SK-N-DZ (cell line): ENCODE results near the gene CLEC18B.
"Not testable (repeated sequence)": the region's sequence is repeated elsewhere in the genome, so short reads cannot be mapped to it uniquely, and the experiment has no call there.

Experiments
- DNase-seq: peaks from one replicate; pipeline ENCODE4 v3.0.0-alpha.2; 2015; ENCODE audit warnings: low spot score

The CLEC18B gene

DNA sequence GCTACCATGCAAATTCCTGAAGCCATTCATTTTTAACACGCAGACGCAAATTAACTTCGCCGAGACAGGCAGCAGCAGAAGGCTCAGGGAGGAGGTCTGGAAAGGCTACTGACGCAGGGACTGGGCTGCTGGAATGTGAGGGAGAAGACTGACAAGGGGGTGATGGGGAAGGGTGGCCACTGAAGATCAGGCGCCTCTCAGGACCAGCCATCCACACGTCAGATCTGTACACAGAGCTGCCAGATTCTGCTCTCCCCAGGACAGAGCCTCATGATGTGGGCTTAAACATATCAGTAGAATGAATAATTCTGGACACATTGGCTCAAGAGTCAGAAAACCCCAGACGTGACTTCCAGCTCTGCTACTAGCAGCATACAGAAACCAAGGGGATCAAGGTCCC is 25.6 kb upstream of the CLEC18B start:
- no peak for DNase-seq

DNA sequence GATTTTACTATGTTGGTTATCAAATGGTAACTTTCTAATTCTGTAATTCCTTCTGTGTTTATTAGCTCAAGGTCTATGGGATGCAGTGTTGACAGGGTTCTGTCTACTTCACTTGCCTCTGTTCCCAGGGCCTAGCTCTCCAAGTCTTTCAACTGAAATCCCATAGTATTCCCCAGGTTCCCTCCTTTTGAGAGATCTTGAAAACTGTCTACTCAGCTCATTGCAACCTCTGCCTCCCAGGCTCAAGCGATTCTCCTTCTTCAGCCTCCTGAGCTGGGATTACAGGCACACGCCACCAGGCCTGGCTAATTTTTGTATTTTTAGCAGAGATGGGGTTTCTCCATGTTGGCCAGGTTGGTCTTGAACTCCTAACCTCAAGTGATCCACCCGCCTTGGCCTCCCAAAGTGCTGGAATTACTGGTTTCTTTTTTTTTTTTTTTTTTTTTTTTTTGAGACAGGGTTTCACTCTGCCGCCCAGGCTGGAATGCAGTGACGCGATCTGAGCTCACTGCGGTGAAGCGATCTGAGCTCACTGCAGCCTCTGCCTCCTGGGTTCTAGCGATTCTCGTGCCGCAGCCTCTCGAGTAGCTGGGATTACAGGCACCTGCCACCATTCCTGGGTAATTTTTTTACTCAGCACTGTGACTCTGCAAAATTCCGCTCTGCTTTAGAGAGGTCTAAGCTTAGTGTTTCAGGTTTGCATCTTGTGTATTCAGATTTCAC is 22.5 kb upstream of the CLEC18B start:
- DNase-seq = not testable (repeated sequence)

DNA sequence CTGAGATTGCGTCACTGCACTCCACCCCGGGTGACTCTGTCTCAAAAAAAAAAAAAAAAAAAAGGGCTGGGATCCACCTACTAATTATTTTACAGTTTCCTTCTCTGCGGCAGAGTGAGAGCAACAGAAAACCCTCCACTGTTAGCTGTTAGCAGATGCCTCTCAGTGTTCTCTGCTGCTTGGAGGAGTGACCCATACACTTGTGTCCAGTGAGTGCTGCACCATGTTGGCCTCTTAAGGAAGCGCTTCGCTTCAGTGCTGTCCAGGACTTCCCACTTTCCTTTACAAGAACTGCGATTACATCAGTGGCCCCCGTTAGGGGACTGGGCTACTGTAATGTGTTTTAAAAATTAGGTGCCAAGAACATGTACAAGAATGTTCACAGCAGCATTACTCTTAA is 18.4 kb upstream of the CLEC18B start:
- DNase-seq = no peak

DNA sequence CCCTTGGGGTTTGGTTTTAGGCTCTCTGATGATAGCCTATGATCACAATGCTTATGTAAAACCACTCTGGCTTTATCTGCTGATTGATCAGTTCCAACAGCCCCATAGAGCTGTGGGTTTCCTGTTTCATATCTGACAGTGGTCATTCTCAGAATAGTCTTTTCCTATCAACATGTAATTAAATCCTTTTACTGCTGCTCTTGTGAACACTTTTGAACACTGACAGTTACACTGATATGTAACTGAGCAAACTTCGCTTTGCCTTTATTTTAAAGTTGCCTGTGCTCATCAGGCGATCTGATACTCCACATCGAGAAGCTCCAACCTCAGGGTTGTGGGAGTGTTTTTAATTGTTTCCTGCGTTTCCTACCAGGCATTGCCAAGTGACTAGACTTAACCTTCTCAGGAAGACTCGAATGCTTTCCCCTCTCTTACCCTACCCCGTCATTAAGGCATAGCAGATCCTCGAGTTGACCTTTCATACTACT is 17.3 kb upstream of the CLEC18B start:
- no peak for DNase-seq

DNA sequence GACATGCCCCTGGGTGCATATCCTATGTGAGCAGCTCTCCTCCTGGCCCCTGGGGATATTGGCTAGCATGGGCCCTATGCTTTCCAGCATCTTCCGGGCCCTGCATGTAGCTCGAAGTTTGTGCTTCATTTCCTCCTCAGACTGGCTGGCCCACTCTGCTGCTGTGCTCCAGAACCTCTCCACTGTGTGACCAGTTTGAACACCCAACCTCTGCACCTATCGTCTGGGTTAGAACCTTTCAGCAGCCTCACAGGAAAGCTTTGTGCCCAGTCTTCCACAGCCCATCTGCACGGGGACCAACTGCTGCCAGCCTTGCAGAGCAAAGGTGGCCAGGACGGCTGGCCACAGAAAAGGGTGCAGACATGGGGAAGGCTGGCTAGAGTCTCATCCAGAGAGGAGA is 10.2 kb upstream of the CLEC18B start:
- no peak for DNase-seq

DNA sequence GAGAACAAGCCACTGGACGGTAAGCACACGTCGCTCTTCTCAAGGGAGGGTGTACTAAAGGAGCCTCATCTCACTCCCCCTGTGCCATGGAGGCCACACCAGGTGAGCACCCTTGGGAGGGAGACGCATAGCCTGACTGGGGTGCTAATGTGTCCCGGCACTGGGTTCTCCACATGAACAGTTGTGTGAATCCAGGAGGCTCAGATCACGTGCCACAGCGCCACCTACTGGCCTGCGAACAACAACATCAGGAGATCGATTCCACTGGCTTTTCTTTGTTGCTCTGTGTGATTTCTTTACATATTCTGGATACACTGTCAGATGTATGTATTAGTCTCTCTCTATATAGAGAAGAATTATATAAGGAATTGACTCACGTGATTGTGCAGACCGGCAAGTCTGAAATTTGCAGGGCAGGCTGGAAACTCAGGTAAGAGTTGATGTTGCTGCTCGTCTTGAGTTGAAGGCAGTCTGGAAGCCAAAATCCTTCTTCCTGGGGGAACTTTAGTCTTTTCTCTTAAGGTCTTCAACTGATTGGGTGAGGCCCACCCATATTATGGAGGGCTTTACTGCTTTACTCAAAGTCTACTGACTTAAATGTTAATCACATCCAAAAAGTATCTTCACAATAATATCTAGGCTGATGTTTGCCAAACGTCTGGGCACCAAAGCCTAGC is 8.9 kb upstream of the CLEC18B start:
- peak; percentile 58 for DNase-seq

DNA sequence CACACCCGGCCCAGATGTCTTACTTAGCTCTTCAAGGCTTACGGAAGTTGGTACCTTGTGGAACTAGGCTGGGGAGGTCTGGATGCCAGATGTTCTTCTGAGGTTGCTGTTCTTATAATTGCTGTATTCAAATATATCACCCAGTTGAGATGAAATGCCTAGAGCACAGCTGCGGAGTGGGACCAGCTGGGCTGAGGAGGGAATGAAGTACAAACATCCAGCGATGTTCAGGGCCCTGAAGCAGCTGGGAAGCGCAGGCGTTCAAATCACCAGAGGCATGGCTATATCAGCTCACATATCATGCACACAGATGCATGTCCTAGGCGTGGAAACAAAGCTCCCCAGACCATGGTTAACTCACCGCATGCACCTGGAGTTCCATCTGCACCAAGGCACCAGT is 7.2 kb upstream of the CLEC18B start:
- DNase-seq = not testable (repeated sequence)

DNA sequence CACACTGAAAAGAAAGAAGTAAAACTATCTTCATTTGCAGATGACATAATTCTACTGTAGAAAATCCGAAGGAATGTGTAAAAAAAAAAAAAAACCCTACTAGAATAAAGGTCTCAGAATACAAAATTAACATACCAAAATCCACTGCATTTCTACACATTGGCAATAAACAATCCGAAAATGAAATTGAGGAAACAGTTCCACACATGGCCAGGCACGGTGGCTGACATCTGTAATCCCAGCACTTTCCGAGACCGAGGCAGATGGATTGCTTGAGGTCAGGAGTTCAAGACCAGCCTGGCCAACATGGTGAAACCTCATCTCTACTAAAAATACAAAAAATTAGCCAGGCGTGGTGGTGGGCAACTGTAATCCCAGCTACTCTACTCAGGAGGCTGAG is 4.5 kb upstream of the CLEC18B start:
- DNase-seq = not testable (repeated sequence)

DNA sequence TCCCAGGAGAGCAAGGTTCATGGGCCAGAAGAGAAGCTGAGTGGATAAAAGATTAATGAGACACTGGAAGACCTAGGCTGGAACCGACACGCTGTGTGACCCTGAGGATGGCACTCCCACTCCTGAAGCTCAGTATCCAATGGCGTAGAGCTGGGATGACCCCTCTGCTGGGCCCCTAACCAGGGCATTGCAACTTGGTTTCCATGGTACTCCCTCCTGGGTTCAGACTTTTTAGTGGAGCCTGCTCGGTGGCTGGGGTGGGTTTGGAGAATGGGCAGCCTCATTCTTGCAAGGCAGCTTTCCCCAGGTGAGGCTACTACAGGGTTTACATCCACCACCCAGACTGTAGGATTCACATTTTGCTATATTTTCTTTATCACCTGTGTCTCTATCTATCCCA is 2.4 kb upstream of the CLEC18B start:
- DNase-seq = not testable (repeated sequence)

DNA sequence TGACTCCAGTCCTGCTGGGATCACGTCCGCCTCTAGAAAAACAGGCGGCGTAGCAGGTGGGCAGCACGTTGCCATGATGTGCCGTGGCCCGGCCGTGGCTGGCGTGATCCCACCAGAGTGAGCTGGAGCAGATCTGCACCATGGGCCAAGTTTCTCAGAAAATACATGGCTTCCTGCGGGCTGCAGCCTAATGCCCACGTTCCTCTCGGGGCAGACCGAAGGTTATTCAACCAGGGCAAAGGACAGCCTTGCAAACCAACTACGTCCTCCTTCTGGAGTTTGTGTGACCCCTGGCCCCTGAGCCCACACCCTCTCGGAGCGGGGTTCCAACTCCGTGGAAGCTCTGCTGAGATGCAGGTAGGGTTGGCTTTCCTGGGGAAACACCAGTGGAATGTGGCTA is 808 bp upstream of the CLEC18B start:
- DNase-seq = not testable (repeated sequence)

DNA sequence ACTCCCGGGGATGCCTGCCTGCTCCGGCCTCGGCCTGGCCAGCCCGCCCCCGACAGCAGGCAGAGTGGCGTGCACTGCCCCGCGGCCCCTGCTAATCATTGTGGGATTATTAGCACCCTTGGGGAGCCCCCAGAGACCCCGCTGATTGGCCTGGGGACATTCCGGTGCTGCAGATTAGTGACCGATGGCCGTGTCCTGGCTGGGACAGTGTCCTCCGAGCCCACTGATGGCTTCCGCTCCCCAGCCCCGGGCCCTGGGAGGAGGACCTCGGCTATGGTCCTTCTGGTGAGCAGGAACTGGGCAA is 156 bp upstream of the CLEC18B start:
- not testable (repeated sequence) for DNase-seq

DNA sequence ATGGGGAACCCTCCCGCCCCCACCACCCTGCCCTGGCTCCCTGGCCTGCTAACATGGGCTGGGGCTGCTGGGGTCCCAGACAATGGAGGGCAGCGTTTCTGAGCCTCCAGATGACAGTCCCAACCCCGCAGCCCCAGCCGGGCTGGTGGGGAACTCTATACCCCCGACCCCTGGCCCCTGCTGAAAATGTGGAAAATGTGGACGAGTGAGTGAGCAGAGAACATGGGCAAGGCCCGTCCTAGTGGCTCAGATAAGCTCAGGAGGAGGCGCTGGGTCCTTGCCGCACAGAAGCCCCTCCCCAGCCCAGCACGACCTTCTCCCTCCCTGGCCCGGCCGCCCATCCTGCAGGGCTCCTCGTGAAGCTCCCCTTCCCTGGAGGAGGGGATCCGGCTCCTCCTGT is 1.5 kb downstream of the CLEC18B start:
- not testable (repeated sequence) for DNase-seq

DNA sequence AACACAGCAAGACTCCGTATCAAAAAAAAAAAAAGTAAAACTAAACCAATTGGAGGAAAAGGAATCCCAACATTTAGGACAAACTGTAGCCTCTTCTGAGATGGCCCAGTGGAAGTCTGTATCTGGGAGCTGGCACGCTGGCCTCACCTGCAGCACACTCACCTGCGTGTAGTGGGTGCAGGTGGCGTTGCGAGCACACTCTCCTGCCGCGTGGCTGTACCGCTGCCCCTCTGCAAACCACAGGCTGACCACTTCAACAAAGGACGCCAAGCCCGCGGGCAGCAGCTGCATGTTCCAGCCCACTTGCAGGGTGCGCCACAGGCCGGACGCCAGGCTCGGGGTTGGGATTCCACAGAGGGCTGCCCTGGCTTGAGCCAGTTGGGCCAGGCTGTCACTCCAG is 3.4 kb downstream of the CLEC18B start:
- not testable (repeated sequence) for DNase-seq

DNA sequence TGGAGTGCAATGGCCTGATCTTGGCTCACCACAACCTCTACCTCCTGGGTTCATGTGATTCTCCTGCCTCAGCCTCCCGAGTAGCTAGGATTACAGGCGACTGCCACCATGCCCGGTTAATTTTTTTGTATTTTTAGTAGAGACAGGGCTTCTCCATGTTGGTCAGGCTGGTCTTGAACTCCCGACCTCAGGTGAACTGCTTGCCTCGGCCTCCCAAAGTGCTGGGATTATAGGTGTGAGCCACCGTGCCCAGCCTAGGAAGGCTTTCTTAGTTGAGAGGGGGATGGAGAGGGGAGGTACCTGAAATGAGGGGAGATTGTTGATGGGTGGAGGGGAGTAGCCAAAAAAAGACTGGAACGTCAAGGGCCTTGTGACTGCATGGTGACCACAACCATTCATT is 7.4 kb downstream of the CLEC18B start:
- not testable (repeated sequence) for DNase-seq

DNA sequence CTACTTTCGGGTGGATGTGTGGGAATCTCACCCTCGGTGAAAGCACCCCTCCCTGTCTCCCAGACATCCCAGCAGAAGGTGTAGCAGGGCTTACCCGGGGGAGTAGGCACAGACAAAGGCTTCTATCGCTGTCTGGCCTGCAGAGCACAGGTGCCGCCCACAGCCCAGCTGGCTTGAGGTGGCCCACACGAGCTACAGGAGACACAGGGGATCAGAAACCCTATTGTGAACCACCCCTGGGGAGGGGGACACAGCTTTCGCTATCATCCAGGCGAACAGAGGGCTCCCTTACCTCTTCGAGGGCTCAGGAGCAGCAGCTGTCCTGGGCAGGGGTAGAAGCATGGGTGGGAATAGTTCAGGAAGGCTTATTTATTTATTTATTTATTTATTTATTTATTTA is 7.8 kb downstream of the CLEC18B start:
- DNase-seq = not testable (repeated sequence)

DNA sequence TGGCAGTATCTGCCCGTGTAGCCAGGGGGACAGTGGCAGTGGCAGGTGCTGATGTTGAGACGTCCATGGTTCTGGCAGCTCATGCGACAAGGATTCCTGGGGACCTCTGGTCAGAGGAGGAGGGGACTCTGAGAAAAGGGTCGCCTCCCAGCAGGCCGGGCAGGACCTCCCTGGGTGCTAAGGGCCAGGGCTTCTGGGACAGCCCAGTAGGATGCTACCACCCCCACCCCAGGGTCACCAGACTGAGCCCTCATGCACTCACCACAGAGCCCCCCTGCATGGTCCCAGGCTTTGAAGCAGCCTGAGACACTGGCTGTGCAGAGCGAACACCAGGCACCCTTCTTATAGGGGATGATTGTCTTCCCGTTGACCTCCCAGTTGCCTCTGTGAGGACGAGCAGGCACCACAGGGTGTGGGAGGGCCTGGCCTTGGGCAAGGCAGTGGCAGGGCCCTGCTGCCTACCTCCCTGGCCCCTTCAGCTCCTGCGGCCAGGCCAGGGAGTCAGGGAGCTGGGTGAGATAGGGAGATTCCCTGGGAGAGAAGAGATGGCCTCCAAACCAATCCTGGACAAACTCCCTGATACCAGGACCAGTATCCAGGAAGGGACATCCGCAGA is 8.4 kb downstream of the CLEC18B start:
- not testable (repeated sequence) for DNase-seq

DNA sequence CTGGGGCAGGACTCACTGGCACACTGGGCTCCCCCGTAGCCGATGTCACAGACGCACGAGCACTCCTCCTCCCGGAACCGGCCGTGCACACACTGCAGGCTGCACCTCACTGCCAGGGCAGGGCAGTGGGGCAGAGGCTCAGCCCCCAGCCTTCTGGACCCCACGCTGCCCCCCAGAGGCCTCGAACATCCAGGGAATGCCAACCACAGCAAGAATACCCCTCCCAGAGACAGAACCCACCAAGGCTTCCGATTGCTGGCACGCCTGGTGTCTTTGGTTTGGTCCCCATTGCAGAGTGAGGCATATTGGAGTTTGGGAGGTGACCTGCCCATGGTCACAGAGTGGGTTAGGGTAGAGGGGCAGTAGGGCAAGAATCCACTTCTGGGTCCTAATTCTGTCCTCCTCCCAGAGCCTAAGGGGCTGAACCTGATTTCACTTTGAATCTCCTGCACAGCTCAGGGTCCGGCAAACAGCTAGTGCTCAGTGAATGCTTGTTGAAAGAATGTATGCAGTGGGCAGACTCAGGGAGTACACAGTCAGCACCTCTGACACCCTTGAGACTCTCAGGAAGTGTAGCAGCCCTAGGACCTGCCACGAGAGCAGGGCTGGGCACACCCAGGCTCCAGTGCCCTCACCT is 9.0 kb downstream of the CLEC18B start:
- not testable (repeated sequence) for DNase-seq

DNA sequence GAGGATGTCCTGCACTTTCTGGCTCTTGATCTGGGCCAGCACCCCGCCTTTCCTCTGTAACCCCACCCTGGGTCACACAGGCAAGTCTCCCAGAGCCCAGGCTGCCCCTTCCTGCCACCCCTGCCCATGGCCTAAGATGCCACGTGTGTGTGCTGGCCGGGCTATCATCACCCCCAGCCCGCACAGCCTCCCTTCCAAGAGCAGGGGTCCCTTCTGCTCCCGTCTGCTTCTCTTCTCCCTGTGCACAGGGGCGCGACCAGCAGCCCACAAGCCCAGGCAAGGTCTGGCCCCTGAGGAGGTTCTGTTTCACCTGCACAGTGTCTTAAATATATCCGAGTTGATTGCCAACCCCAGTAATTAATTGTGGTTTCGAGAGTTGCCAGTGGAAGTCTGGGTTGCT is 10.3 kb downstream of the CLEC18B start:
- not testable (repeated sequence) for DNase-seq

DNA sequence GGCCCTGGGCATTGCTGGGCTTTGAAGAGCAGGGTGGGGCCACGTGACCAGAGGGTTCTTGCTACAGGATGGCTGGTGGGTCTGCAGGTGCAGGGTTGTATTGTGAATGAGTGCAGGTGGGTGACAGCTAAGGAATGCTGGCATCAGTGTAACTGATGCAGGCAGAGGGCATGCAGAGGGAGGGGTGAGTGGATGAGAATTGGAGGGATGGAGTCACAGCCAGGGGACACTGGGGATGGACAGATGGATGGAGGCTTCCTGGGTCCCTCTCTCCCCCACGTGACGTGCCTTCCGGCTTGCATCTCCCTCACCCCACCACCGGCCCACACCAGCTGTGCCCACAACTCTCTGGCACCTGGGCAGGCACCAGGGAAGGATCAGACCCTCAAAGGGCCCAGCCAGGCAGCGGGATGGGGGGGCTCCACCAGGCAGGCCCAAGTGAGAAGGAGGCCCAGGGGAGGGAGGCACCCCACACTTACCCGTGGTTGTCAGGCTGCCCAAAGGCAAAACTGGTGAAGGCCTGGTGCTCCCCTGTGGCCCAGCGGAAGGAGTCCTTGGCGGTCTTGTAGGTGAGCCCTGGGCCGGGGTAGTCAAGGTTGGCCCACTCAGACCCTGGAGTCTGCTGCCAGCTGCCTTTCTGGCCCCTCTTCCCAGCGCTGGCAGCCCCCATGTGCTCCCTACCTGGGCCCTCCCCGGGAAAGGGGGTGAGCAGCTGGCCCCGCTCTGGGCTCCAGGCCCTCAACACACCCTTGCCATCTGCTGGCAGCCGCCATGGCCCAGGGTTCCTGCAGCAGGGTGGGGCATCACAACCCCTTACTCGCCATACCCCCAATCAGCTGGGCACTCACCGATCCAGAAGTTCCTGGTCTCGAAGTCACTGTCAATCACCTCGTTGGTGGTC is 11.0 kb downstream of the CLEC18B start:
- DNase-seq = not testable (repeated sequence)

DNA sequence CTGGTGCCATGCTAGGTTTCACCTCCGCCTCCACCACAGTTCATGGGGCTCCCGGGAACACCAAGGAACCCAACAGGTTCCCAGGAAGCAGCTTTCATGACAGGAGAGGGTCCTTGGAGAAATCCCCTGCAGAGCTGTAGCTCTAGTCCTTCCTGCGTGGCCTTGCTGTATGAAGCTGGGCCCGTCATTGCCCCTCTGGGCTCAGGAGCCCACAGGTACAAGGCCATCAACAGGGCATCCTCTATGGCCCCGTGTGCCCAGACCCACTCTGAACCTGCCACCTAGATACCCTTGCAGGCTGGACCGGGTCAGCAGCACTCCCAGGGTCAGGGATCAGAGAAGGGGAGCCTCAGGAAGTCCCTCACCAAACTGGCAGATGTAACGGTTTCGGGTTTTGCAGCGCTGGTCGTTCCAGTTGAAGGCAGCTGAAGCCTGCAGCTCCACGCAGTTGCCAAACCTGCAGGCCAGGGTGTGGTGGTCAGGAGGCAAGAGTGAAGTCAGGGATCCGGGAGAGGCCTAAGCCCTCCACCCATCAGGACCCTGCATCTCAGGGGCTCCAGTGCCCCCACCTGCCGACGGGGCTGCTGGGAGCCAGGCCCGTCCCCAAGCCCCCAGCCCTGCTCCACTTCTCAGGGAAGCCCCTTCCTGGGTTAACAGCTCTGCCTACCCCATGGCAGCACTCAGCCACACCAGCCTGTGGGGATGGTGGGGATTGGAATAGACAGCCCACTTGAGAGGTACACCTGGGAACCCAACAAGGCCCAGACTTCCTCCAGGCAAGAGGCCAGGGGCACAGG is 11.9 kb downstream of the CLEC18B start:
- not testable (repeated sequence) for DNase-seq

DNA sequence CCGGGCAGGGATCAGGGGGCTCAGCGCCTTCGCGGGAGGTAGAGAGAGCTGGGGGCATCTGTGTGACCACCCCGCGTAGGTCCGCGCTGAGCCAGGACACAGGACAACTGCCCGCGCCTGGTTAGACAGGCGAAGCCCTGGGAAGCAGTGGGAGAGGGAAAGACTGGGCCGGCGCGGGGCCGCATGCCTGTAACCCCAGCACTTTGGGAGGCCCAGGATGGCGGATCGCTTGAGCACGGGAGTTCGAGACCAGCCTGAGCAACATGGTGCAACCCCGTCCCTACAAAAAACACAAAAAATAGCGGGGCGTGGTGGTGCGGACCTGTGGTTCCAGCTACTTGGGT is 13.9 kb downstream of the CLEC18B start:
- DNase-seq = not testable (repeated sequence)
